A673 (cell line): ENCODE measurements around the gene GADD45GIP1.

ENCODE experiments used
- CTCF ChIP-seq: fragments of 300-800, 200-600 bp; sonication (generic); conservative IDR thresholded peaks from 2 replicates; pipeline ENCODE4 v1.5.1; 2017; ENCODE audit warnings: low read depth, mild to moderate bottlenecking, antibody characterized with exemption, low read length, moderate library complexity, mixed read lengths
- EZH2 ChIP-seq: fragments of 200-600 bp; sonication (generic); IDR thresholded peaks from 2 replicates; pipeline ENCODE4 v1.6.1; 2017; ENCODE audit warnings: borderline replicate concordance, low read depth, mild to moderate bottlenecking, mixed read lengths, antibody characterized with exemption, low read length; ENCODE audit not compliant: poor library complexity, severe bottlenecking

GRCh38 chr19:12907166-12907565 lies 49.9 kb downstream of the GADD45GIP1 start:
- TF ChIP-seq CTCF (no peak), EZH2 (no peak)
